ENCODE data around the gene STYX. TPM values are rescaled to one million over a fixed set of nuclear protein-coding genes. Genes with fewer than 3 reads are reported as not detected.

STYX gene
- total RNA-seq, 2 experiments from 2014 or later, result 15.3 to 16.2 TPM

DNA sequence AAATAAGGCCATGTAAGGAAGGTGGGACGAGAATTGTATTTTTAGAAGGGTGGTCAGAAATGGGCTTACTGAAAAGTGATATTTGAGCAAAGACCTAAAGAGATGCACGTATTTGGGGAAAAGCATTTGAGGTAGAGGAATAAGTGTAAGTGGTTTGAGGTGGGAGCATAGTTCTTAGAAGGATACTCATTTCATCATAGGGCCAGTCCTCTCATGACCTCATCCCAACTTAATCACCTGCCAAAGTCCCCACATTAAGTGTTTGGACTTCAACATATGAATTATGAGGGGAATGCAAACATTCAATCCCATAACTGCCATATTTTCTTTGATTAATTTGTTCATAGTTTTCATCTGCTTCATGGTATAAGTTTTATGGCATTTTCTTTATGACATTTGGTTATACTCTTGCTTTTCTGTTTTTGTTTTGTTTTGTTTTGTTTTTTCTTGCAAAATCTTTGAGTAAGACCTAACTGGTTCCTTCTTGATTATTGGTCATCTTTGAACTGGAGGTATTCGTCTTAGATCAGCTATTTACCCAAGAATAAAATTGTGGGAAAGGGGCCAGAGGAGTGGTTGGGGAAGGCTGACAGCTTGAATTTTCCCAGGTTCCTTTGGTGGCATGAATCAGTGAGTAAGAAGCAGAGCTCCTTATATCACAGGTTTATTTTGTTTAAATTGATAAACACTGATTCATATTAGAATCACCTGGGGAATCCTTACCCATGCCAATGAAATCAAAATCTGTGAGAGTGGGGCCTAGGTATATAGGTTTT is 37.3 kb downstream of the STYX start:
- Mint-ChIP-seq H3K9me3 (no peaks in the 10 kb centered on the region), H3K4me3 (no peak overlapping the region), H3K27ac (no peak overlapping the region), H3K36me3 (ENCODE audit: low read depth) (peaks cover 82% of the 10 kb centered on the region), H3K4me1 (ENCODE audit: low read depth) (peaks cover 29% of the 10 kb centered on the region), H3K27me3 (no peaks in the 10 kb centered on the region)
- ChIA-PET CTCF (interaction anchor here (1.5 to 1.8 kb wide), 2 partner anchors 8 to 13 kb away, joined by 4 to 5 read pairs; no protein-coding TSS in a partner anchor), POLR2A (interaction anchor here (0.8 kb wide), 1 partner anchor 83 kb away, joined by 4 read pairs; no protein-coding TSS in a partner anchor)
- DNase-seq (no peak), ATAC-seq (ENCODE audit: poor library complexity) (no peak)
- Histone ChIP-seq H3K4me1 (ENCODE audit: insufficient read depth, low read length) (peaks cover 3% of the 10 kb centered on the region), H3K9me3 (ENCODE audit: control insufficient read depth in 1 of 2, insufficient read depth in 1 of 2, low read length in 2 of 2) (no peaks in the 10 kb centered on the region), H3K27ac (ENCODE audit: low read depth in 1 of 2, low read length in 2 of 2) (no peak overlapping the region), H3K4me3 (ENCODE audit: low read length) (no peak overlapping the region), H3K36me3 (ENCODE audit: insufficient read depth, low read length) (peaks cover 70% of the 10 kb centered on the region), H3K27me3 (ENCODE audit: control insufficient read depth in 1 of 2, insufficient read depth in 2 of 2, low read length in 2 of 2) (no peaks in the 10 kb centered on the region)
- TF ChIP-seq, protein P1, sequence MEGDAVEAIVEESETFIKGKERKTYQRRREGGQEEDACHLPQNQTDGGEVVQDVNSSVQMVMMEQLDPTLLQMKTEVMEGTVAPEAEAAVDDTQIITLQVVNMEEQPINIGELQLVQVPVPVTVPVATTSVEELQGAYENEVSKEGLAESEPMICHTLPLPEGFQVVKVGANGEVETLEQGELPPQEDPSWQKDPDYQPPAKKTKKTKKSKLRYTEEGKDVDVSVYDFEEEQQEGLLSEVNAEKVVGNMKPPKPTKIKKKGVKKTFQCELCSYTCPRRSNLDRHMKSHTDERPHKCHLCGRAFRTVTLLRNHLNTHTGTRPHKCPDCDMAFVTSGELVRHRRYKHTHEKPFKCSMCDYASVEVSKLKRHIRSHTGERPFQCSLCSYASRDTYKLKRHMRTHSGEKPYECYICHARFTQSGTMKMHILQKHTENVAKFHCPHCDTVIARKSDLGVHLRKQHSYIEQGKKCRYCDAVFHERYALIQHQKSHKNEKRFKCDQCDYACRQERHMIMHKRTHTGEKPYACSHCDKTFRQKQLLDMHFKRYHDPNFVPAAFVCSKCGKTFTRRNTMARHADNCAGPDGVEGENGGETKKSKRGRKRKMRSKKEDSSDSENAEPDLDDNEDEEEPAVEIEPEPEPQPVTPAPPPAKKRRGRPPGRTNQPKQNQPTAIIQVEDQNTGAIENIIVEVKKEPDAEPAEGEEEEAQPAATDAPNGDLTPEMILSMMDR (IDR thresholded peaks at IDR 0.05), result no peak
- intact Hi-C loops (cut with DNase I, micrococcal nuclease), result no loop called here

DNA sequence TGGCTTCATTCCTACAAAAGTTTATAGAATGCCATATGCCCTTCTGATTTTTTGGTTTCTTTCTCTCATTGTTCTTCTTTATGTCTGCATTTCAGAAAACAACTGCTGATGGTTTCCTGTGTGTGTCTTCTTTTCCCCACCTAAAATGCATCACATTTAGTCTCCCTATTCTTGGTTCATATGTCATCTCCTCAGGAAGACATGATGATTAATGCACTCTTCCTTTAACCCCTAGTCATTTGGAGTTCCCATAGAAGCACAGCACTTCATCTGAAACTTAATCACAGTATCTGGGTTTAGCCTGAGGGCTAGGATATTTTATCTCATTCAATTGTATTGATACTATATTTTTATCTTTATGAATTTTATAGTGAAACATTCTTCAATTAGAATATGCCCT is 39.9 kb downstream of the STYX start:
- H3K4me1 Mint-ChIP-seq (ENCODE audit: low read depth), result peaks cover 9% of the 10 kb centered on the region

DNA sequence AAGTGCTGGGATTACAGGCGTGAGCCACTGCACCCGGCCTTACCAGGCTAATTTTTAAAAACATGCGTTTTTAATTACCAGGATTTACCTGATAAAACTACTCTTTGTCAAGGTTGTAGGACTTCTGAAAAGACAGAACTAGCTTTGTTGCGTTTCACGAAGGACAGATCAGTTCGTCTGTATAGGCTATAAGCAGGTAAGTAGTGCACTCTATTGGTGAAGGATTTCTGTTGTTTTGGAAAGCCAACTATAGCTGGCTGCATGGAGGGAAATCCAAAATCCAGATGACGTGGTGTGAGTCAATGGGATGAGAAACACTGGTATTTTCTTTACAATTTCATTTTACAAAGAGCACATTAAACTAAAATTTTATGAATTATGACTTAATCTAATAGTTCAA is 46.9 kb downstream of the STYX start:
- Mint-ChIP-seq H3K4me1 (ENCODE audit: low read depth) (no peaks in the 10 kb centered on the region), H3K36me3 (ENCODE audit: low read depth) (peaks cover 56% of the 10 kb centered on the region), H3K4me3 (no peak overlapping the region), H3K27ac (peak overlapping the region; percentile 37), H3K9me3 (no peaks in the 10 kb centered on the region), H3K27me3 (no peaks in the 10 kb centered on the region)
- TF ChIP-seq, protein P1 (IDR thresholded peaks at IDR 0.05), result peak; percentile 44
- H3K36me3 ChIP-seq (ENCODE audit: insufficient read depth, low read length), result peaks cover 49% of the 10 kb centered on the region
- no peak overlapping the region for H3K27ac ChIP-seq (ENCODE audit: low read depth in 1 of 2, low read length in 2 of 2)
- H3K4me3 ChIP-seq (ENCODE audit: low read length), result no peak overlapping the region
- H3K27me3 ChIP-seq (ENCODE audit: control insufficient read depth in 1 of 2, insufficient read depth in 2 of 2, low read length in 2 of 2), result no peaks in the 10 kb centered on the region
- H3K4me1 ChIP-seq (ENCODE audit: insufficient read depth, low read length), result no peaks in the 10 kb centered on the region
- intact Hi-C loops (cut with DNase I, micrococcal nuclease), result loop anchor here (5.0 to 10.0 kb wide), 2 partner anchors 35 to 472 kb away; no protein-coding TSS in a partner anchor
- H3K9me3 ChIP-seq (ENCODE audit: control insufficient read depth in 1 of 2, insufficient read depth in 1 of 2, low read length in 2 of 2), result no peaks in the 10 kb centered on the region
- peak; percentile 56 for ATAC-seq (ENCODE audit: poor library complexity)
- peak in 3 of 14 experiments; percentile 19 to 34 (median 32) for DNase-seq
- ChIA-PET POLR2A (interaction anchor here (1.0 to 1.4 kb wide), 3 partner anchors 14 to 224 kb away, joined by 4 to 6 read pairs (median 5); partner anchors contain the start of genes ERO1A, GPR137C and TXNDC16), CTCF (interaction anchor here (0.7 to 1.1 kb wide), 3 partner anchors 13 to 142 kb away, joined by 3 to 4 read pairs (median 3); no protein-coding TSS in a partner anchor)

More for the DNA sequence above, 39.9 kb downstream of the STYX start:
- H3K27ac ChIP-seq (ENCODE audit: low read depth in 1 of 2, low read length in 2 of 2), result no peak overlapping the region
- Mint-ChIP-seq H3K4me3 (no peak overlapping the region), H3K27me3 (no peaks in the 10 kb centered on the region), H3K9me3 (no peaks in the 10 kb centered on the region), H3K36me3 (ENCODE audit: low read depth) (peaks cover 86% of the 10 kb centered on the region), H3K27ac (no peak overlapping the region)
- H3K9me3 ChIP-seq (ENCODE audit: control insufficient read depth in 1 of 2, insufficient read depth in 1 of 2, low read length in 2 of 2), result no peaks in the 10 kb centered on the region
- POLR2A ChIA-PET, result no interaction called here
- CTCF ChIA-PET, result no interaction called here
- DNase-seq, result no peak
- ATAC-seq (ENCODE audit: poor library complexity), result no peak
- no peaks in the 10 kb centered on the region for H3K4me1 ChIP-seq (ENCODE audit: insufficient read depth, low read length)
- TF ChIP-seq, protein P1 (IDR thresholded peaks at IDR 0.05), result no peak
- no peaks in the 10 kb centered on the region for H3K27me3 ChIP-seq (ENCODE audit: control insufficient read depth in 1 of 2, insufficient read depth in 2 of 2, low read length in 2 of 2)
- intact Hi-C loops (cut with DNase I, micrococcal nuclease), result loop anchor here in 1 of 2 experiments (5.0 to 10.0 kb wide), 2 partner anchors 93 to 465 kb away; no protein-coding TSS in a partner anchor
- H3K4me3 ChIP-seq (ENCODE audit: low read length), result no peak overlapping the region
- peaks cover 77% of the 10 kb centered on the region for H3K36me3 ChIP-seq (ENCODE audit: insufficient read depth, low read length)
